Stimulated activated CD4-positive, alpha-beta T cell treated with anti-CD3 and anti-CD28 coated beads, Interleukin-2, amount 100 ng/mL, for 24 hours (primary cell): ENCODE measurements around the gene GPR52.
"Not testable (repeated sequence)": the region's sequence is repeated elsewhere in the genome, so short reads cannot be mapped to it uniquely, and the experiment has no call there.

Source experiments
- DNase-seq, 2 donors: peaks; one replicate each; pipeline ENCODE4 v3.0.0-alpha.2; 2020

The GPR52 gene

DNA sequence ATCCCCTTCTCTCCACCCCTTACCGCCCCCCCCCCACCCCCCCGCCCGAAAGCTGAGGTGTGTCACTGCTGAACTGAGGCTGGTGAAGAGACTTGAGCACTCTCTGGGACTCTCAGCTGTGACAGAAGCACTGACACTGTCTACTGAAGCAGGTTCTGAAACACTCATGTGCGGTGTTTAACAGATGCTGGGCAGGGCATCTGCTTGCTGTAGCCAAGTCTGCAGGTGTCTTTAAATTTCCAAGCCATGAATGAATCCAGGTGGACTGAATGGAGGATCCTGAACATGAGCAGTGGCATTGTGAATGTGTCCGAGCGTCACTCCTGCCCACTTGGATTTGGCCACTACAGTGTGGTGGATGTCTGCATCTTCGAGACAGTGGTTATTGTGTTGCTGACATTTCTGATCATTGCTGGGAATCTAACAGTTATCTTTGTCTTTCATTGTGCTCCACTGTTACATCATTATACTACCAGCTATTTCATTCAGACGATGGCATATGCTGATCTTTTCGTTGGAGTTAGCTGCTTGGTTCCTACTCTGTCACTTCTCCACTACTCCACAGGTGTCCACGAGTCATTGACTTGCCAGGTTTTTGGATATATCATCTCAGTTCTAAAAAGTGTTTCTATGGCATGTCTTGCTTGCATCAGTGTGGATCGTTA, at the start of gene GPR52:
Gene GPR52, plus strand, starts transcription at position 99 of the 665 bp plus-strand sequence. Its CDS starts 148 bp downstream, at position 247.
- no peak for DNase-seq

DNA sequence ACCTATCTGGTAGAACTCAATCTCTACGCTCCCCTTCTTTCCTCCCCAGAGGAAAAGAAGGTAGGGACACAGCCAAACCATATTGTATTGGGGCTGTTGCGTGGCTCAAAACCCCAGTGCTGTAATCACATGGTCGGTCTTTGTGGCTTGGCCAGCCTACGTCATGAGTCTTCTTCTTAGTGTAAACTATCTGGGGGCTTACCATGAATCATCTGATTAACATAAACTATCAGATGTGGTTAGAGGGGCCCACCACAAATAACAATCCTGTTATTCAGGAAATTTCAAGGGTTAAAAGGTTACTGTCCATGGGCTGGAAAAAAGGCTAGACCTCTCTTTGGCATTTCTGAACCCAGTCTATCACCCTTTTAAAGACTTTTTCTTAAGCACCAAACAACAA, 49.5 kb upstream of the GPR52 start:
- DNase-seq: no peak

DNA sequence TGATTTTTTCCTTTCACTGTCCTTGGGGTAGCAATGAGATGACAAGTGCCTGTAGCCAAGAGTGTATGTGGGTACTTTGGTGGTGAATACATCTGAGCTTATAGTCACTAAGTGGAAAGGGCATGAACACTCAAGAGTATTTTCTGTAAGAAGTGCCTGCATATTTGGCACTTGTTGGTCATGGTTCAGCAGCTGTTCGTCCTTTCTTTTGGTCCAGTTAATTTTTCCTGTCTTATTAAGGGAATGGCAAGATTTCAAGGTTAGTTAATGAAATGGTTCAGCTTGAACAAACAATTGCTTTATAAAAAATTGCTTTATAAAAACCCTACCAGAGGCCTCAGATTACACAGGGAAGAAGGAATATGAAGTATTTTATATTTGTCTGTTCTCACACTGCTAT, 48.6 kb upstream of the GPR52 start:
- no peak for DNase-seq

DNA sequence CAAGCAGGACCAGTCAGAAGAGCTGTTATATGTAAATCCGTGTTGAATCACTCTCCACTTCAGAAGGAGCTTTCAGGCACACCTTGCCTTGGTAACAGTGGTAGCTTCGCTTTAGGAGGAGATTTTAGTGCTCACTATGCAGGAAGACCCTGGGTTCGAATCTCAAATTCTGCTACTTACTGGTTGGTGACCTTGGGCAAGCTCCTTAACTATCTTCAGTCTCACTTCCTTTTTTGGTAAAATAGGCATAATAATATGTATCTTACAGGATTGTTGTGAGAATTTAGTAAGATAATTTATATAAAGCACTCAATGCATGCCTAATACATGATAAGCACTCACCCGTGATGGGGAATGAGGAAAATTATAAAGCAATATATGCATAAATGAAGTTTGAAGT, 46.7 kb upstream of the GPR52 start:
- no peak for DNase-seq

DNA sequence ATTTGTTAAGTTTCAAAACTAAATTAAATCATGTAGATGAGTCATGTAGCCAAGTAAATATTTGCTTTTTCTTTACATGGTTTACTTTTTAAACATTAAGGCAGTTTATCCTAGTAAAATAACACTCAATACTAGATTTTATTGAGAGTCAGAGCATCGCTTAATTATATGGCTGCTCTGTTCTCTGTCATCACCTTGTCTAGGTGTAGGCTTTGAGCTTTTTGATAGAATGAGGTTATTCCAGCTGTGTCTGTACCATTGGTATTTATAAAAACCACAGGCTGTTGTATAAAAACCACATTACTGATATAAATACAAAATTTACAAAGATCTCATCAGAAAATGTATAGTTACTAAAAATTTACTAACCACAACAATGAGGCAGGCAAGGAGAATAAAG, 42.5 kb upstream of the GPR52 start:
- no peak for DNase-seq

DNA sequence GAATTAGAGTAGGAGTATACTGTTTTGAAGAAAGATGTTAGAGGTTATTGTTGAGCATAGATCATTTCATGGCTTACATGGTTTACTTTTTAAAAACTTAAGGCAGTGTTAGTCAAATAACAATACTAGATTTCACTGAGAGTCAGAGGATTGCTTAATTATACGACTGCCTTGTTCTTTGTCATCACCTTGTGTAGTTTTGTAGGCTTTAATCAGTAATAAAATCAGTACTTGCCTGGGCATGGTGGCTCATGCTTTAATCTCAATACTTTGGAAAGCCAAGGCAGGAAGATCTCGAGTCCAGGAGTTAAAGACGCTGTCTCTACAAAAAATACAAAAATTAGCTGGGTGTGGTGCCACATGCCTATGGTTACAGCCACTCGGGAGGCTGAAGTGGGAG, 41.3 kb upstream of the GPR52 start:
- DNase-seq: no peak

GRCh38 chr1:174407665-174408064, 40.1 kb upstream of the GPR52 start:
- DNase-seq: no peak

GRCh38 chr1:174408146-174408545, 39.6 kb upstream of the GPR52 start:
- DNase-seq: no peak

DNA sequence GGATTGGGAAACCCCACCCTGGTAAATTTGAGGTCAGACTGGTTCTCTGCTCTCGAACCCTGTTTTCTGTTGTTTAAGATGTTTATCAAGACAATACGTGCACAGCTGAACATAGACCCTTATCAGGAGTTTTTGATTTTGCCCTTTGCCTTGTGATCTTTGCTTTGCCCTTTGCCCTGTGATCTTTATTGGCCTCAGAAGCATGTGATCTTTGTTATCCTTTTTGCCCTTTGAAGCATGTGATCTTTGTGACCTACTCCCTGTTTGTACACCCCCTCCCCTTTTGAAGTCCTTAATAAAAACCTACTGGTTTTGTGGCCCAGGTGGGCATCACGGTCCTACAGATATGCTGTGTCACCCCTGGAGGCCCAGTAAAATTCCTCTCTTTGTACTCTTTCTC, 38.0 kb upstream of the GPR52 start:
- not testable (repeated sequence) for DNase-seq

DNA sequence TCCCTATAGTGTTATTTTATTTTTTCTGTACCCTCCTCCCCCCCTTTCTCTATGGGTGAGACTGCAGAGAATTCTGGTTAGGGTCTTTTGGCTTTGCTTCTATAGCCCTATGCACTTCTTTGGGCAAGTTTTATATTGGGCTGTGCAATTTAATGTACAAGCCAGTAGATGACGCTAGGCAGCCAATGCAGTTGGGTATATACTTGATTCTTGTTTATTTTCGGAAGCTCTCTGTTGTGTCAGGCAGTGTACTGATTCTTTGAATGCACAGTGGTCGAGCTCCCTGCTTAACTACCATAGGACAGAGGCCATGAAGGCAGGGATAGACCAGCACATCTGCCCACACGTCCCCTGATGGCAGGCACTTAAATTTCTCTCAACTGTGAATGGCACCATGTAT, 34.1 kb upstream of the GPR52 start:
- no peak for DNase-seq

- no peak for DNase-seq
Observed at GRCh38 chr1:174414203-174414602, 33.6 kb upstream of the GPR52 start.

DNA sequence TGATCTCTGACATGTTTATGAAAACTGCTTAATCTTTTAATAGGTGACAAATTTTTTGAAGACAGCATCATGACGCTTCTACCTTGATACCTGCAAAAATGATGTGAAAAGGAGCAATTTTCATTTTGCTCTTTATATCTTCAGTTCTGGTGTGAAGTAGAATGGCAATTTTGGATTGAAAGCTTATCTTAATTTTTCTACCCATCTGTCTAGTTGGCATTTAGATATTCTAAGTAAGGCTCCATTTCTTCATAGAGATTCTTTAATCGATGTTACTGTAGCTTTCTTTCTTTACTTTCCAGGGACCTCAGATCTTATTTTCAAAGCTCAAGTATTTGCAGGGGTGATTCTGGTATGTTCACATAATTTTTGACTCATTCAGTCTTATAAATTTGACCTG, 32.3 kb upstream of the GPR52 start:
- DNase-seq: no peak

GRCh38 chr1:174417921-174418320, 29.8 kb upstream of the GPR52 start:
- DNase-seq: no peak

GRCh38 chr1:174425121-174425520, 22.6 kb upstream of the GPR52 start:
- no peak for DNase-seq

DNA sequence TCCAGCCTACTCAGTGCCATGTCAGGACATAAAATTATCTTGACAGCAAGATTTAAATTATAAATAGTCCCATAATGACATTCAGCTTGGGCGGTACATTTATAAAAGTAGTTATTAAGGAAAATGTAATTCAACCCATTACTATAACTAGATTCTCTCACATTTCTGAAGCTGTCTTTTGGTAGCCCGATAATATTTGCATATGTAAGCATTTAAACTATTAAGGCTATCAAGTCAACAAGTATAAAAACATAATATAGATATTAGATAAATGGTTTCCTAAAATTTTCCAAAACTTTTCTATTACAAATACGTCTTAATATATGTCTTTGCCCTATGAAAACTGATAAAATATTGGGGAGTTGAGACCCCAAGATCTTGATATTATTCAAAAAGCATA, 21.6 kb upstream of the GPR52 start:
- DNase-seq: no peak

DNA sequence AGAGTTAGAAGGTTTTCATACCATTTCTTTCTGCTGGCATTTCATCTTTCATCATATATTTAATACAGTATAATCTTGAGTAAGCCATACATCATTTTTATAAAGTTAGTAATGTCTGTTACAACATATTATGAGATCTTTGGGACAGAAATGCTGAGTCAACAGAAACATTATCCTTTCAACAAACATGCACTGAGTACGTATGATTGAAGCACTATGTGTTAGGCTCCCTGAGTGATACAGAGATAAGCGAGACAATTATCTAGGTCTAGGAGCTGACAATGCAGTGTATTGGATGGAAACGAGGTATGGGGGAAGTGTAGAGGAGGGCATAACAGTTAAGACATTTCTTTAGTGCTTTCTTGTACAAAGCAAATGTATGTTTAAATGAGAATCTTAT, 19.7 kb upstream of the GPR52 start:
- no peak for DNase-seq

DNA sequence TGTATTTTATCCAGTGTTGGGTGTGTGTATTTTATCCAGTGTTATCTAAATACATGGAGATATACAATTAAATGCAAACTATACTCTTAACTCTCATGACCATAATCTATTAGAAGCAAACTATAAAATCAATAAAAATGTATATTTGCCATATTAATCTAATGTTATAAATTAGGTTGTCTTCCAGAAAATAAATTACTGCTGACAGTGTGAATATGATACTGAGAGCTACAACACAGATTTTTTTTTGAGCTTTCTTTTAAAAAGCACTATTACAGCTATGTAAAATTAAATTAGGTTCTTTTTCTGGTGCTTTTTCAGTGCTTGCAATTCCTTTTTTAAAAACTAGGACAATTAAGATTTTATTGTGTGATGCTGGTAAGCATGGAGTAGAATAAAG, 19.0 kb upstream of the GPR52 start:
- DNase-seq: no peak

DNA sequence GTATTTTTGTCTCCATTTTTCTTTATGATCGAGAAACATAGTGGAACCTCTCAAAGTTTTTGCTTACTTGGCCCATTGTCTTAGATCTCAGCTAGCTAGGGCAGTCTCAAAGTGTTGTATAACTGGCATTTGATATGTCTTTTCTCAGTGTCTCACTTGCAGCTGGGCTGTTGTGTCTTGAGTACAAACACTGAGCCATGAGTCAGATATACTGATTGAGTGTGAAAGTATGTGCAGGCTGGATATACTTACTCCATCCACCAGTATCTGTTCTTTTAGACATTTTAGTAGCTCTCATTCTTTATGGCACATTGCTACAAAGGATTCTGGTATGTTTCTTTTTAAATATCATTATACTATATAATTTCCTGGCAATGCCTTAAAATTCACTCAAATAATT, 14.3 kb upstream of the GPR52 start:
- no peak for DNase-seq

DNA sequence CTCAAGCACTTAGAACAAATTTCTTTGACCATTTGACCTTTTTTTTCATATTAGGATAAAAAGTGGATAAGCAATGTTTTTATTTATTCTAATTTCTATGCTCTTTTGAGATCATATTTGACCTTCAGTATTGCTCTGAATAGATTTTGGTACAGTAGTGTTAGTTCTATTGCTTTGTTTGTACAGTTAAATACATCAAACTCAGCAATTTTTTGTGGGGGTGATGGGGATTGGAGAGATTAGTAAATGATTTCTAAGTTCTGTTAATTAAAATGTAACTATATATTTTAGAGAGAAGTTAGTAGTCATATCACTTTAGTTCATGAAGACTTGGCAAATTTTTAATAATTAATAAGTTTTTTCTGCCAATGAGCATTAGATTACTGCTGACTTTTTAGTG, 2.4 kb upstream of the GPR52 start:
- DNase-seq: no peak

DNA sequence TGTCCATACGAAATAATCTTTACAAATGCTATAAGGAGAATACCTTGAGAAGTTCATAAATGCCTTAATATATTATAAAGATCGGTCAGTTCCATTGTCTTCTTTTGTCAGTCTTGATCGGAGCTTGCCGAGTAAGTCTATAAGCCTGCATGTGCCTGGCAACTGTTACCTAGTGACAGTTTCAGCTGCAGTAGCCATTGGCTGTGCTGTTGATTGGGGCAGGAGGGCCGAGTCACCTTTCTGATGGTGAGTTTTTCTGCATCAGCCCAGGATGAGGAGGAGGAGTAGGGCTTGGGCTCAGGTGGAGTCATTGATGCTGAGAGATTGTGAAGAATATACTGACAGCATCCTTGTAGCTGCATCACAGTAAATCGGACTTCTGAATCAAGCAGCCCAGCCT, 1.9 kb upstream of the GPR52 start:
- DNase-seq: no peak

DNA sequence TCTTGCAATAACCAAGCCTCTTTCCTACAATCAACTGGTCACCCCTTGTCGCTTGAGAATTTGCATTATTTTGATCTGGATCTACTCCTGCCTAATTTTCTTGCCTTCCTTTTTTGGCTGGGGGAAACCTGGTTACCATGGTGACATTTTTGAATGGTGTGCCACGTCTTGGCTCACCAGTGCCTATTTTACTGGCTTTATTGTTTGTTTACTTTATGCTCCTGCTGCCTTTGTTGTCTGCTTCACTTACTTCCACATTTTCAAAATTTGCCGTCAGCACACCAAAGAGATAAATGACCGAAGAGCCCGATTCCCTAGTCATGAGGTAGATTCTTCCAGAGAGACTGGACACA, 743 bp downstream of the GPR52 start:
- no peak for DNase-seq

- no peak for DNase-seq
Observed at GRCh38 chr1:174448974-174449373, 1.2 kb downstream of the GPR52 start.

DNA sequence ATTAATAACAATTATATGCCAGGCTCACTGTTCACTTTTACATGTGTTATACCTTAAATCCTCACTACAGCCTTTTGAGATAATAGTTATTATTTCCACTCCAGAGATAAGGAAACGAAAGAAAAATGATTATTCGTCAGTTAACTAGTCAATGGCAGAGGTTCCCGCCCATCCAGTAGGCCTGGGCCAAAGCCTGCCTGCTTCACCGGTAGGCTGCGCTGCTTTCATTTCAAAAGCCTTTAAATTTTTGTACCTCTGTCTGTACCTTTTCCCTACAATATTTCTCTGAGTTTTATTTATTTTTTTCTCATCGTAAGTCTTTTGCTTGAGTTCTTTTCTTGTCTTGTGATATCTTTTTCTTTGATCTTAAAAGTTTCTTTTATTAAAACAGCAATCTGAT, 3.6 kb downstream of the GPR52 start:
- no peak for DNase-seq

- DNase-seq: no peak
Observed at GRCh38 chr1:174465855-174466254, 18.1 kb downstream of the GPR52 start.

GRCh38 chr1:174466607-174467006, 18.8 kb downstream of the GPR52 start:
- DNase-seq: no peak

GRCh38 chr1:174469052-174469451, 21.3 kb downstream of the GPR52 start:
- DNase-seq: no peak
